HG03095 (cell line): ENCODE results near the gene ATF6B.

Experiments
- ATAC-seq: cut with Tn5 transposase; IDR thresholded peaks from one replicate; pipeline ENCODE4 v1.9.1; 2021; ENCODE audit warnings: moderate library complexity; ENCODE audit not compliant: unreplicated experiment

Gene ATF6B

GRCh38 chr6:32132110-32132509 is 4.1 kb upstream of the ATF6B start:
- ATAC-seq: no peak

- ATAC-seq: no peak
Observed at GRCh38 chr6:32131439-32131948, 3.4 kb upstream of the ATF6B start.

- ATAC-seq: peak; percentile 23
Observed at GRCh38 chr6:32129297-32130088, 1.4 kb upstream of the ATF6B start.

GRCh38 chr6:32128751-32129296 is 778 bp upstream of the ATF6B start:
- ATAC-seq: no peak

DNA sequence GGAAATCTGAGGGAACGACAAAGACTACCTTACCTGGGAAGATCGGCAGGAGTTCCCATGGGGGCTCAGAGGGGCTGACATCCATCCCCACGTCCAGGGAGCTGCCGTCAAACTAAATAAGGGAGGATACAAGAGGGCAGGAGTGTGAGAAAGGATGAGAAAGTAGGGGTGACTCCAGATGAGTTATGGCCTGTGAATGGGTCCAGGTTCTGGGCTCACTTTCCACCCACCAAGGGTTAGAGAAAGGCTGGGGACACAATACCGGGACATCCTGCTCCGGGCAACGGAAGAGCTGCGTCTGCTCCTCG is 683 bp downstream of the ATF6B start:
- no peak for ATAC-seq

DNA sequence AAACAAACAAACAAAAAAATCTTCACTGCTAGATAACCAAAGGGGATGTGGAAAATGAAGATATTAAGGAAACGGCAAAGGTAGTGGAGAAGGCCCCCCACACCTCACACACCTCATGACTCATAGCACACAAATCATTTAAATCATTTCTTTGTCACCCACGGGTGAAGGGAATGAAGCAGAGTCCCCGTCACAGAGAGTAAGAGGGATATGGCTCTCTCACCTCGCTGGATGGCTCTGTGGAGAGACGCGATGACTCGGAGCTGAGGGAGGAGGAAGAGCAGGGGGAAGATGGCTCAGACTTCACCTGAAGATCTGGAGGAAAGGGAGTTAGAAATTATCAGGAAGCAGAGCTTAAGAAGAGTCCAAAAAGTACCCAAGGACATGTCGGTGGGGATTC is 1.2 kb downstream of the ATF6B start:
- ATAC-seq: no peak

DNA sequence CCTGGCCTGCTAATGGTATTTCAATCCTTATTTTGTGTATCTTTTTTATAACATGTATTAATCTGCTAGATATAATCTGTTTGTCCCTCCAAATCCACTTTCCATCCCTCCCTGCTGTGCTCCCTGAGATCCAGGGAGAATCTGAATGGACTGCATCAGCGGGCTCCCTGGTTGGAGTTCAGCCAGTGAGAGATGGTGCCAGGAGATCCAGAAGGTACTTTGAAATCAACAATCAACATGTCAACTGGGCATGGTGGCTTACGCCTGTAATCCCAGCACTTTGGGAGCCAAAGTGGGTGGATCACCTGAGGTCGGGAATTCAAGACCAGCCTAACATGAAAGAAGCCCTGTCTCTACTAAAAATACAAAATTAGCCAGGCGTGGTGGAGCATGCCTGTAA is 4.4 kb downstream of the ATF6B start:
- no peak for ATAC-seq

DNA sequence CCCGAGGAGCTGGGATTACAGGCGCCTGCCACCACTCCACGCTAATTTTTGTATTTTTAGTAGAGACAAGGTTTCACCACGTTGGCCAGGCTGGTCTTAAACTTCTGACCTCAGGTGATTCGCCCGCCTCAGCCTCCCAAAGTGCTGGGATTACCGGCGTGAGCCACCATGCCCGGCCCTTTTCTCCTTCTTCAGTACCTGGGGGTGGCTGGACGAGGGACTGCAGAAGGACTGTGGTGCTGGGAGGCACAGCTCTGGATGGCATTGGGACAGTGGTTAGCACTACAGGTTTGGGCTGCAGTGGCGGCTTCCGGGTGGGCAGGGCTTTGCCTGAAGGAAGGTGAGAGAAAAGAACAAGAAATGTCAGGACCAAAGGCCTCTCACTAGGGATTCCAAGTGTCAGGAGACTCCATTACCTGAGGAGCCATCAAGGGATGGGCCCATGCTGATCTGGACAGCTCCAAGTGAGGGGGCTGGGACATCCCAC is 7.4 kb downstream of the ATF6B start:
- ATAC-seq: no peak

DNA sequence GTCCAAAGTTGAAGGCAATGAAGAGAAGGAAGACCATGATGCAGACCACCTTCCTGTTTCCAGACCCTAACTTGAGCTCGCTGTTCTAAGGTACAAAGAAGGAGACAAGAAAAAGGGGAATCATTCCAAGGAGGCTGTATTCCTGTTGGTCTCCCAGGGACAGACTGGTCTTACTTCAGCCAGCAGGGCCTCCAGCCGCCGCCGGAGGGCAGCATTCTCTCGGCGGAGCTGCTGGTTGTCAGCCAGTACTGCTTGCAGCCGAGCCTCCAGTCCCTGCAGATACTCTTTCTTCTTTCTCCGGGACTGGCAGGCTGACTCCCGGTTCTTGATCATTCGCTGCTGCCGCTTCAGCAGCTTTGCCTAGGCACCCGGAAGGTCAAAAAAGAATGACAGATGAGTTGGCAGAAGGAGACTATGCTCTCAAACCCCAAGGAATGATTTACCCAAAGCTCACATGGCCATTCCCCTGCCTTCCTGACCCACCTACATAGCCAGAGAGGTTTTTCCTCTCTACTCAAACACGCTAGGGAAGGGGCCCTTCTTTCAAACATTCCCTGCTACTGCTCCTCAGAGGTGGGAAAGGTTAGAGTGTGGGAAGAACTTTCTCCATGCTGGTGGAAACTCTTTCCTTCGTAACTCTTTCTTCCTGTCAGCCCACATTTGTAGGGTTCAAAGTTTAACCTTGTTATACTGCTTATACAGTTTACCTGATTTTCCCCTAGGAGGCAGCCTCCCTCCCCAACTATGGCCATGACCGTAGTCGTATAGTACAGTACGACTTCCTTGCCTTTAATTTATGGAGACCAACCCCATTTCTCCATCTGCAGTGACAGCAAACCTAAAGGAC is 9.0 kb downstream of the ATF6B start:
- ATAC-seq: no peak

DNA sequence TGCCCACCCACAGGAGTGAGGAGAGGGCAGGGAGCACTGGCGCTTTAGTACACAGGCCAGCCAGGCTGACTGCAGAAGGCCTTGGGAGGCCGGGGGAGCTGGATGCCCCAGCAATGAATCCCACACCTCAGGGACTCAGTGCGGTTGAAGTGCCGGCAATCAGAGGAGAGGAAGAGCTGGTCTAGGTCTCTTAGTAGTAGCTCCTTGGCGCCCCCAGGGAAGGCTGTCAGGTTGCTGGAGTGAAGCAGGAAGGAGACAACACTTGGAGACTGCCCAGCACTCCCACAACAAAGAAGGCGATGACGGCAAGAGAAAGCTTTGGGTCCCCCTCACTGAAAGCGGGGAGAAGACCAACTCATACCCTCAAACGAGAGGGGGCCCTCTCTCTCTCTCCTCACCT is 10.6 kb downstream of the ATF6B start:
- no peak for ATAC-seq

- no peak for ATAC-seq
Observed at GRCh38 chr6:32116674-32117073, 11.4 kb downstream of the ATF6B start.

DNA sequence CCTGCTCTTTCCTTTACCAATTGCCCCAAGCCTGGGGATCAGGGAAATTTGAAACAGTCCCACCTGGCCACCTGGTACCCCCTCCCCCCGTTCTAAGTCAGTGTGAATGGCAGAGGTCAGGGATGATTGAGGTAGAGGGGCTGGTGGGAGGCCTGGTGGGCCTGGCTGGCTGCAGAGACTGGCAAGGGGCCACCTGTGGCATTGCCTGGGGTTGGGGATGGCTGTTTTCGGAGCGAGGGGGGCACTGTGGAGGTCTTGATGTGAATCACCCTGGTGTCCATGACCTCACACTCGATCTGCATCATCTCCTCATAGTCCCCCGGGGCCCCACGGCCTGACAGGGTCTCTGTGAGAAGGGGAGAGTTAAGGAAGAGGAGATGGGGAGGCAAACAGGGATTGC is 12.4 kb downstream of the ATF6B start:
- no peak for ATAC-seq

- ATAC-seq: no peak
Observed at GRCh38 chr6:32114796-32115195, 13.2 kb downstream of the ATF6B start.

GRCh38 chr6:32113386-32114352 is 14.4 kb downstream of the ATF6B start:
- ATAC-seq: no peak

- no peak for ATAC-seq
Observed at GRCh38 chr6:32112431-32112980, 15.5 kb downstream of the ATF6B start.

DNA sequence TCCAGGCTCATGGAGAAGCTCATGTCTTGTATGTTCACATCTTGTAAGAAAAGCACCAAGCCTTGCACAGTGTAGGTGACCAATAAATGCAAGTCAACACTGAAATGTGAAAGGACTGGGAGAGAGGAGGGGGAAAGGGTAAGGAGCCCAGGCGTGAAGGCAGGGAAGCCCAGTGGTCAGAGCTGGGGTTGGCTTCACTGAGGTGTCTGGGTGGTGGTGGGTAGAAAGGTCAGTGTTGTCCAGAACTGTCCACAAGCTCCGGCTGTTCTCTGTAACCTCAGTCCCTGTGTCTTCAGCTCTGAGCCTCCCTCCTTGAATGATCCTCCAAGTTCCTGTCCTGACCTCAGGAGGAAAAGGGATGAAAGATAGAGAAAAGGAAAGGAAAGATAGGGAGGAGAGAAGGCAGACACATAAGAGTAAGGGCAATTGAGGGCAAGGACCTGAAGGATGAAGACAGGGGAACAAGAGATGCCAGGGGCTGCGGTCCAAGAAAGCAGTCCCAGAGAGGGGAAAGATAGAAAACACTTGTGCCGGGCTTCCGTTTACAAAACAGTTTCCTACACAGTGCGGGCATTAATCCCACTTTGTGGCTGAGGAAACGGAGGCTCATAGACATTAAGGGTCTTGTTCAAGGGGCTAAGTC is 16.5 kb downstream of the ATF6B start:
- ATAC-seq: no peak

DNA sequence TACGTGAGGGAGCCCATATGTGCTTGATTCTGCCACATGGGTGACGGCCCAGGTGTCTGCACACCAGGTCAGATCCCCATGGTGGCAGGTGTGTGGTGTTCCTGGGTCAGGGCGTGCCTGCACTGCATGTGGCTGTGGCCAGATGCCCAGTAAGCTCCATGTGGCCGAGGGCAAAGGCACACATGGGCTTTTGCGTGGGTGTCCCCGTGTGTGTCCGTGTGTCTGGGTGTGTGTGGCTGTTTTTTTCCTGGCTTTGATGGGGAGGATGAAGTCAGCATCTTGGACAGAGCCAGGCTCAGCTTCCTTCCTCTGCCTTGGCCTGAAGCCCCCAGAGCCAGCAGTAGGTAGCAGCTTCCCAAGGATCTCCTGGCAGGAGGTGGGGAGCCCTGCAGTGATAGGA is 17.4 kb downstream of the ATF6B start:
- no peak for ATAC-seq

GRCh38 chr6:32109765-32110160 is 18.3 kb downstream of the ATF6B start:
- no peak for ATAC-seq

DNA sequence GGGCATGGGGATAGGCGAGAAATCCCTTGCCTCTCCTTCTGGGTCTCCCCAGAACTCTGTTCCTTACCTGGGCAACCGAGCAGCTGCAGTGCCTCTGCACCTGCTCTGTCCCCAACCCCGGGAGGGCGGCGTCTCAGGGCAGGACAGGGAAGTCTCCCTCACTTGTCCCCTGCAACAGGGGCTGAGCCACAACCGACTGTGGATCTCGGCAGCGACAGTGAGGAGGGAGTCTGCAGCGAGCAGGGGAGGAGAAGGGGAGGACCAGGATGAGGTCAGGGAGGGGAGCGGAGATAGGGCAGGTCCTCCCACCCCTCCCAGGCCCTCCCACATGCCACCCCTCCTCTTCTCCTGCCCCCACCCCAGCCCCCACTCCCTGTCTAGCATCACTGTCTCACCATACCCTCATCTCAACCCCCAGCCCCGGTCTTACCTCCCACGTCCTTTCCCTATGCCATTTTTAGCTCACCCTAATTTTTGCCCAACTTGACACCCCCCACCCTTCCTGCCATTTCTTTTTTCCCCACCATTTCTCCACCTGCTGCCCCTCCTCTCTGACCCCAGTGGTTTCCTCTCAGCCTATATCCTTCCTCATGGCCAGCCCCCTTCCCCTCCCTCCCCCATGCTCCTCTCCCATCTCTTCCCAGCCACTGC is 18.8 kb downstream of the ATF6B start, which contains the start of gene TNXB:
Gene TNXB, minus strand, starts transcription at position 225 of the 651 bp plus-strand sequence. CDS start 11,140 bp downstream, outside the sequence.
- no peak for ATAC-seq
